KMS-11 (cell line): ENCODE results near the gene KLK10.
"Not testable (repeated sequence)": the region's sequence is repeated elsewhere in the genome, so short reads cannot be mapped to it uniquely, and the experiment has no call there.

Experiments
- H2AFZ ChIP-seq: fragments of 200-600 bp; sonication (generic); 2 replicates; pipeline ENCODE4 v1.6.1; 2016; ENCODE audit warnings: antibody characterized with exemption, mixed run types, low read depth
- H3K27ac ChIP-seq: fragments of 200-600 bp; sonication (generic); 2 replicates; pipeline ENCODE4 v1.6.1; 2016; ENCODE audit warnings: mild to moderate bottlenecking, mixed run types
- H3K27me3 ChIP-seq: fragments of 200-600 bp; sonication (generic); 2 replicates; pipeline ENCODE4 v1.6.1; 2017; ENCODE audit warnings: mild to moderate bottlenecking, low read depth, mixed run types, moderate library complexity; ENCODE audit not compliant: insufficient read depth
- H3K36me3 ChIP-seq: fragments of 200-600 bp; sonication (generic); 2 replicates; pipeline ENCODE4 v1.6.1; 2017; ENCODE audit warnings: mild to moderate bottlenecking, mixed run types; ENCODE audit not compliant: insufficient read depth
- H3K4me1 ChIP-seq: fragments of 200-600 bp; sonication (generic); 2 replicates; pipeline ENCODE4 v1.6.1; 2016; ENCODE audit warnings: mild to moderate bottlenecking, low read depth, mixed run types; ENCODE audit not compliant: poor library complexity, severe bottlenecking
- H3K4me2 ChIP-seq: fragments of 200-600 bp; sonication (generic); 2 replicates; pipeline ENCODE4 v1.7.0; 2016; ENCODE audit warnings: mild to moderate bottlenecking, mixed run types
- H3K4me3 ChIP-seq: fragments of 200-600 bp; sonication (generic); IDR thresholded peaks from 2 replicates; pipeline ENCODE4 v1.6.1; 2017; ENCODE audit warnings: low read depth, low read length, mixed read lengths; ENCODE audit not compliant: insufficient read depth
- H3K79me2 ChIP-seq: fragments of 200-600 bp; sonication (generic); 2 replicates; pipeline ENCODE4 v1.6.1; 2016; ENCODE audit warnings: low read depth, mixed run types; ENCODE audit not compliant: insufficient read depth
- H3K9ac ChIP-seq: fragments of 200-600 bp; sonication (generic); 2 replicates; pipeline ENCODE4 v1.6.1; 2016; ENCODE audit warnings: mild to moderate bottlenecking, mixed run types
- H4K20me1 ChIP-seq: fragments of 200-600 bp; sonication (generic); 2 replicates; pipeline ENCODE4 v1.6.1; 2016; ENCODE audit warnings: mild to moderate bottlenecking, mixed run types; ENCODE audit not compliant: insufficient read depth
- CTCF ChIP-seq: fragments of 200-600 bp; sonication (generic); conservative IDR thresholded peaks from 2 replicates; pipeline ENCODE4 v1.6.1; 2017; ENCODE audit warnings: low read depth, mild to moderate bottlenecking, antibody characterized with exemption, low read length, moderate library complexity, mixed read lengths

KLK10 gene

GRCh38 chr19:50974702-50975556, 44.6 kb downstream of the KLK10 start:
- H3K4me2 ChIP-seq: no peak overlapping the region
- H3K4me1 ChIP-seq: no peaks in the 10 kb centered on the region
- H3K9ac ChIP-seq: no peak overlapping the region
- H3K4me3 ChIP-seq: no peak overlapping the region
- H3K36me3 ChIP-seq: no peaks in the 10 kb centered on the region
- TF ChIP-seq CTCF: no peak
- H4K20me1 ChIP-seq: no peaks in the 10 kb centered on the region
- H3K79me2 ChIP-seq: no peaks in the 10 kb centered on the region
- H3K27ac ChIP-seq: no peak overlapping the region
- H2AFZ ChIP-seq: no peak overlapping the region
- no peaks in the 10 kb centered on the region for H3K27me3 ChIP-seq

GRCh38 chr19:50972795-50973376, 46.6 kb downstream of the KLK10 start:
- Histone ChIP-seq H3K36me3 (no peaks in the 10 kb centered on the region), H3K4me1 (no peaks in the 10 kb centered on the region), H3K27me3 (no peaks in the 10 kb centered on the region), H2AFZ (no peak overlapping the region), H3K4me3 (no peak overlapping the region), H3K4me2 (no peak overlapping the region), H3K9ac (no peak overlapping the region), H3K27ac (no peak overlapping the region), H3K79me2 (no peaks in the 10 kb centered on the region), H4K20me1 (no peaks in the 10 kb centered on the region)
- no peak for TF ChIP-seq CTCF

GRCh38 chr19:50969810-50970209, 49.7 kb downstream of the KLK10 start:
- H3K9ac ChIP-seq, H2AFZ ChIP-seq, H4K20me1 ChIP-seq, H3K36me3 ChIP-seq, H3K79me2 ChIP-seq, H3K4me3 ChIP-seq, H3K27me3 ChIP-seq, H3K4me2 ChIP-seq, H3K4me1 ChIP-seq, H3K27ac ChIP-seq: not testable (repeated sequence)

GRCh38 chr19:50969413-50969760, 50.1 kb downstream of the KLK10 start, which contains the start of gene KLK6:
Gene KLK6 (minus strand): TSS chr19:50969591. CDS start chr19:50968104, 1,487 bp downstream.
- no peak within 1 kb of the TSS for H3K4me2 ChIP-seq
- no peak within 1 kb of the TSS for H3K27ac ChIP-seq
- H4K20me1 ChIP-seq: no peaks in the 10 kb centered on the region
- H2AFZ ChIP-seq: no peak within 1 kb of the TSS
- no peaks in the 10 kb centered on the region for H3K27me3 ChIP-seq
- H3K9ac ChIP-seq: no peak within 1 kb of the TSS
- H3K36me3 ChIP-seq: no peaks in the 10 kb centered on the region
- H3K4me3 ChIP-seq: no peak within 1 kb of the TSS
- H3K4me1 ChIP-seq: no peaks in the 10 kb centered on the region
- H3K79me2 ChIP-seq: no peaks in the 10 kb centered on the region
- TF ChIP-seq CTCF: no peak

- Histone ChIP-seq H4K20me1 (no peaks in the 10 kb centered on the region), H3K36me3 (no peaks in the 10 kb centered on the region), H3K79me2 (no peaks in the 10 kb centered on the region), H3K4me2 (no peak overlapping the region), H3K27ac (no peak overlapping the region), H3K4me1 (no peaks in the 10 kb centered on the region), H3K27me3 (no peaks in the 10 kb centered on the region), H3K4me3 (no peak overlapping the region), H3K9ac (no peak overlapping the region), H2AFZ (no peak overlapping the region)
- no peak for TF ChIP-seq CTCF
These were observed 50.6 kb downstream of the KLK10 start for GRCh38 chr19:50968716-50969412.
